Right lobe of liver (tissue), 4 donors: Measurements from ENCODE around the gene AAK1.

Experiments used
- POLR2A ChIP-seq: fragments of 450-650 bp; IDR thresholded peaks from one replicate; pipeline ENCODE4 v1.6.1; 2017; ENCODE audit warnings: antibody characterized with exemption, mild to moderate bottlenecking
- TF ChIP-seq, protein P1 (sequence below), 4 donors: fragments of 200-600 bp in 3 of 4; fragments of 450-650 bp in 1 of 4; IDR thresholded peaks; one replicate each; pipeline versions ENCODE4 v1.5.1 to v1.8.0; 2016 to 2022; ENCODE audit warnings: antibody characterized with exemption in 4 of 4, mild to moderate bottlenecking in 2 of 4
- donor health status: DM: no; HTN: no; CAD: no.
- donor health status: DM: no; HTN: no; CAD: no.
- donor health status: DM: no; HTN: yes; CAD: no.

- TF ChIP-seq, protein P1, sequence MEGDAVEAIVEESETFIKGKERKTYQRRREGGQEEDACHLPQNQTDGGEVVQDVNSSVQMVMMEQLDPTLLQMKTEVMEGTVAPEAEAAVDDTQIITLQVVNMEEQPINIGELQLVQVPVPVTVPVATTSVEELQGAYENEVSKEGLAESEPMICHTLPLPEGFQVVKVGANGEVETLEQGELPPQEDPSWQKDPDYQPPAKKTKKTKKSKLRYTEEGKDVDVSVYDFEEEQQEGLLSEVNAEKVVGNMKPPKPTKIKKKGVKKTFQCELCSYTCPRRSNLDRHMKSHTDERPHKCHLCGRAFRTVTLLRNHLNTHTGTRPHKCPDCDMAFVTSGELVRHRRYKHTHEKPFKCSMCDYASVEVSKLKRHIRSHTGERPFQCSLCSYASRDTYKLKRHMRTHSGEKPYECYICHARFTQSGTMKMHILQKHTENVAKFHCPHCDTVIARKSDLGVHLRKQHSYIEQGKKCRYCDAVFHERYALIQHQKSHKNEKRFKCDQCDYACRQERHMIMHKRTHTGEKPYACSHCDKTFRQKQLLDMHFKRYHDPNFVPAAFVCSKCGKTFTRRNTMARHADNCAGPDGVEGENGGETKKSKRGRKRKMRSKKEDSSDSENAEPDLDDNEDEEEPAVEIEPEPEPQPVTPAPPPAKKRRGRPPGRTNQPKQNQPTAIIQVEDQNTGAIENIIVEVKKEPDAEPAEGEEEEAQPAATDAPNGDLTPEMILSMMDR (IDR thresholded peaks at IDR 0.05): no peak
- TF ChIP-seq POLR2A: no peak
Observed at GRCh38 chr2:69452687-69453086, 190.9 kb downstream of the AAK1 start.
